Skeletal muscle tissue (tissue), 5 donors: ENCODE data around the gene COL19A1. TPM values are rescaled to one million over a fixed set of nuclear protein-coding genes. Genes with fewer than 3 reads are reported as not detected.

Experiments
- H3K27ac ChIP-seq: one replicate; pipeline ENCODE4 v1.7.0; 2013; ENCODE audit warnings: mild to moderate bottlenecking, low read depth, low read length, inconsistent platforms
- H3K27me3 ChIP-seq, 3 donors: one replicate each; pipeline ENCODE4 v1.7.0; 2013; ENCODE audit warnings: low read length in 3 of 3; ENCODE audit not compliant: control insufficient read depth in 3 of 3, insufficient read depth in 3 of 3
- H3K36me3 ChIP-seq, 3 donors: one replicate each; pipeline ENCODE4 v1.7.0; 2013; ENCODE audit warnings: low read length in 3 of 3; ENCODE audit not compliant: control insufficient read depth in 3 of 3, insufficient read depth in 3 of 3
- H3K4me1 ChIP-seq, 3 donors: one replicate each; pipeline ENCODE4 v1.7.0; 2013; ENCODE audit warnings: low read length in 3 of 3, mild to moderate bottlenecking in 3 of 3; ENCODE audit not compliant: control insufficient read depth in 3 of 3, insufficient read depth in 3 of 3
- H3K4me3 ChIP-seq, 3 donors: one replicate each; pipeline ENCODE4 v1.7.0; 2013; ENCODE audit warnings: low read length in 3 of 3
- H3K9ac ChIP-seq, 3 donors: one replicate each; pipeline ENCODE4 v1.7.0; 2013; ENCODE audit warnings: low read length in 3 of 3, mild to moderate bottlenecking in 3 of 3, moderate library complexity in 2 of 3, low read depth in 1 of 3
- H3K9me3 ChIP-seq, 3 donors: one replicate each; pipeline ENCODE4 v1.7.0; 2013; ENCODE audit warnings: low read length in 3 of 3; ENCODE audit not compliant: control insufficient read depth in 3 of 3
- small RNA-seq: library from RNA; depleted of rRNA; stranded (forward); fragments of <200 nt; gene quantifications from one replicate; pipeline ENCODE3, GENCODE V24; 2014
- total RNA-seq: library from RNA; depleted of rRNA; stranded (reverse); fragments of >200 nt; gene quantifications from one replicate; pipeline ENCODE4 v1.2.3, GENCODE V29; 2014
- donor health status: Osteomylitis.

COL19A1 gene
- total RNA-seq, 1 donor from 2014 or later, result 10.4 TPM

GRCh38 chr6:70253923-70254322, 387.6 kb downstream of the COL19A1 start:
- no peaks in the 10 kb centered on the region for H3K4me1 ChIP-seq
- H3K27ac ChIP-seq, result no peak overlapping the region
- H3K9ac ChIP-seq, result no peak overlapping the region
- no peaks in the 10 kb centered on the region for H3K27me3 ChIP-seq
- no peaks in the 10 kb centered on the region for H3K9me3 ChIP-seq
- no peaks in the 10 kb centered on the region for H3K36me3 ChIP-seq
- H3K4me3 ChIP-seq, result no peak overlapping the region

- Histone ChIP-seq H3K9ac (no peak overlapping the region), H3K27ac (no peak overlapping the region), H3K27me3 (no peaks in the 10 kb centered on the region), H3K4me3 (no peak overlapping the region), H3K36me3 (no peaks in the 10 kb centered on the region), H3K4me1 (no peaks in the 10 kb centered on the region), H3K9me3 (no peaks in the 10 kb centered on the region)
Observed at GRCh38 chr6:70254784-70255183, 388.4 kb downstream of the COL19A1 start.

- H3K9ac ChIP-seq, result no peak overlapping the region
- H3K27ac ChIP-seq, result no peak overlapping the region
- H3K27me3 ChIP-seq, result no peaks in the 10 kb centered on the region
- no peak overlapping the region for H3K4me3 ChIP-seq
- no peaks in the 10 kb centered on the region for H3K4me1 ChIP-seq
- no peaks in the 10 kb centered on the region for H3K36me3 ChIP-seq
- H3K9me3 ChIP-seq, result no peaks in the 10 kb centered on the region
Observed at GRCh38 chr6:70257768-70258273, 391.5 kb downstream of the COL19A1 start.

- H3K4me3 ChIP-seq, result no peak overlapping the region
Observed at GRCh38 chr6:70258483-70258882, 392.1 kb downstream of the COL19A1 start.

More at GRCh38 chr6:70258483-70258882, 392.1 kb downstream of the COL19A1 start:
- Histone ChIP-seq H3K9me3 (no peaks in the 10 kb centered on the region), H3K36me3 (no peaks in the 10 kb centered on the region), H3K27me3 (no peaks in the 10 kb centered on the region), H3K27ac (no peak overlapping the region), H3K4me1 (no peaks in the 10 kb centered on the region), H3K9ac (no peak overlapping the region)

Small RNAs within 50 kb of the gene (small RNA-seq; reads per million reads assigned to genes)
- not detected for gene RPL37P15

Other genes with a start within 250 kb of the COL19A1 start
- 44.4 TPM for gene LMBRD1, start 69.5 kb upstream of the COL19A1 start, total RNA-seq